MM.1S (cell line): ENCODE measurements around the gene KLF15.

ENCODE experiments used
- DNase-seq: peaks from one replicate; pipeline ENCODE4 v3.0.0-alpha.2; 2015
- H2AFZ ChIP-seq: fragments of 300-600 bp; sonication (generic); 2 replicates; pipeline ENCODE4 v1.6.0; 2016; ENCODE audit warnings: antibody characterized with exemption, low read length
- H3F3A ChIP-seq: fragments of 300-600 bp; sonication (generic); 2 replicates; pipeline ENCODE4 v1.6.1; 2016; ENCODE audit warnings: mild to moderate bottlenecking, antibody characterized with exemption, low read length, moderate library complexity, mixed read lengths; ENCODE audit not compliant: insufficient read depth
- H3K27ac ChIP-seq: fragments of 300-600 bp; sonication (generic); 2 replicates; pipeline ENCODE4 v1.5.1; 2016; ENCODE audit warnings: mild to moderate bottlenecking, low read length
- H3K27me3 ChIP-seq: fragments of 300-600 bp; sonication (generic); replicated peaks from 2 replicates; pipeline ENCODE4 v1.6.0; 2016; ENCODE audit warnings: low read length; ENCODE audit not compliant: insufficient read depth
- H3K36me3 ChIP-seq: fragments of 300-600 bp; sonication (generic); replicated peaks from 2 replicates; pipeline ENCODE4 v1.6.1; 2016; ENCODE audit warnings: mild to moderate bottlenecking, low read length, mixed read lengths; ENCODE audit not compliant: insufficient read depth
- H3K4me1 ChIP-seq: fragments of 300-600 bp; sonication (generic); 2 replicates; pipeline ENCODE4 v1.6.1; 2016; ENCODE audit warnings: low read length, mixed read lengths
- H3K4me2 ChIP-seq: fragments of 300-600 bp; sonication (generic); 2 replicates; pipeline ENCODE4 v1.6.0; 2016; ENCODE audit warnings: low read depth, low read length
- H3K4me3 ChIP-seq: fragments of 300-600 bp; sonication (generic); 2 replicates; pipeline ENCODE4 v1.5.1; 2016; ENCODE audit warnings: low read length, mixed read lengths
- H3K79me2 ChIP-seq: fragments of 300-600 bp; sonication (generic); 2 replicates; pipeline ENCODE4 v1.6.1; 2016; ENCODE audit warnings: mixed run types, low read length, mixed read lengths
- H3K9ac ChIP-seq: fragments of 300-600 bp; sonication (generic); 2 replicates; pipeline ENCODE4 v1.6.1; 2016; ENCODE audit warnings: low read length, mixed read lengths
- H3K9me2 ChIP-seq: fragments of 300-600 bp; sonication (generic); replicated peaks from 2 replicates; pipeline ENCODE4 v1.6.1; 2016; ENCODE audit warnings: mild to moderate bottlenecking, low read length, mixed read lengths; ENCODE audit not compliant: insufficient read depth
- H3K9me3 ChIP-seq: fragments of 300-600 bp; sonication (generic); replicated peaks from 2 replicates; pipeline ENCODE4 v1.6.1; 2016; ENCODE audit warnings: mild to moderate bottlenecking, low read length, mixed read lengths; ENCODE audit not compliant: insufficient read depth
- H4K20me1 ChIP-seq: fragments of 300-600 bp; sonication (generic); 2 replicates; pipeline ENCODE4 v1.6.1; 2016; ENCODE audit warnings: mild to moderate bottlenecking, low read length, moderate library complexity, mixed read lengths; ENCODE audit not compliant: insufficient read depth
- CTCF ChIP-seq: fragments of 300-600 bp; sonication (generic); IDR thresholded peaks from 2 replicates; pipeline ENCODE4 v1.5.1; 2016; ENCODE audit warnings: antibody characterized with exemption, low read length, mixed read lengths
- EZH2 ChIP-seq: fragments of 300-600 bp; sonication (generic); optimal IDR thresholded peaks from 2 replicates; pipeline ENCODE3; 2017; ENCODE audit warnings: low read depth, mild to moderate bottlenecking, antibody characterized with exemption, low read length, mixed read lengths
- EZH2phosphoT487 ChIP-seq: fragments of 300-600 bp; sonication (generic); IDR thresholded peaks from 2 replicates; pipeline ENCODE4 v1.6.1; 2018; ENCODE audit warnings: antibody characterized with exemption, low read length

KLF15 gene

DNA sequence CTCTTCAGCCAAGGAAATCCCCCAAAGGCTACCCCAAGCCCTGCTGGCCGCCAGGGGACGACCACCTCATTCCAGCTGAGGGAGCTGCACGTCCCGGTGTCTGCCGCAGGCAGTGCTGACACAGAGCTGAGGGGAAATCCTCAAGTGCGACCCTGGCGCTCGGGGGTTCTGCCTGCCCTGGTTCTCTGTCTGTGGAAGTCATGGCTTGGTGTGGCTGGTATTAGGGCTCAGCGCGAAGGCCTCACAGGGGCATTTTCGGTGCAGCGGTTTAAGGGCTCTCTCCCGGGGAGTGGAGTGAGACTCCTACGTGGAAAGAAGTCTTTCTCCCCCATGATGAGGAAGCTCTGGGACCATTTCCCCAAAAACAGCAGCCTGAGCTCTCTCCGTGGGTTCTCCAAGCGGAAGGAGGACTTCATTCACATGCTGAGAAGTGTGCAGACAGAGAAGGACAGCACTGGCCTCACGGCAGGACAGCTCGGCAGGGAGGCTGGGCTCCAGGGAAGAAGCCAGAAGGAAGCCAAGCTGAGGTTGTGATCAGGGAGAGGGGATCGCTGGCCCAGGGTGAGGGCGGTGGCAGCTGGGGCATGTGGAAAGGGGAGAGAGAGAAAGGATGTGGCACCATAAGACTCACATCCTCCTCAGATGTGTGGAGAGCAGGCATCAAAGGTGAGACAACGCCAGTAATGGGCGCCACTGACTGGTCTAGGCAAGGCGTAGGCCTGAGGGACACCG is 48.6 kb downstream of the KLF15 start:
- TF ChIP-seq CTCF, result no peak
- TF ChIP-seq EZH2phosphoT487, result no peak
- TF ChIP-seq EZH2, result no peak

DNA sequence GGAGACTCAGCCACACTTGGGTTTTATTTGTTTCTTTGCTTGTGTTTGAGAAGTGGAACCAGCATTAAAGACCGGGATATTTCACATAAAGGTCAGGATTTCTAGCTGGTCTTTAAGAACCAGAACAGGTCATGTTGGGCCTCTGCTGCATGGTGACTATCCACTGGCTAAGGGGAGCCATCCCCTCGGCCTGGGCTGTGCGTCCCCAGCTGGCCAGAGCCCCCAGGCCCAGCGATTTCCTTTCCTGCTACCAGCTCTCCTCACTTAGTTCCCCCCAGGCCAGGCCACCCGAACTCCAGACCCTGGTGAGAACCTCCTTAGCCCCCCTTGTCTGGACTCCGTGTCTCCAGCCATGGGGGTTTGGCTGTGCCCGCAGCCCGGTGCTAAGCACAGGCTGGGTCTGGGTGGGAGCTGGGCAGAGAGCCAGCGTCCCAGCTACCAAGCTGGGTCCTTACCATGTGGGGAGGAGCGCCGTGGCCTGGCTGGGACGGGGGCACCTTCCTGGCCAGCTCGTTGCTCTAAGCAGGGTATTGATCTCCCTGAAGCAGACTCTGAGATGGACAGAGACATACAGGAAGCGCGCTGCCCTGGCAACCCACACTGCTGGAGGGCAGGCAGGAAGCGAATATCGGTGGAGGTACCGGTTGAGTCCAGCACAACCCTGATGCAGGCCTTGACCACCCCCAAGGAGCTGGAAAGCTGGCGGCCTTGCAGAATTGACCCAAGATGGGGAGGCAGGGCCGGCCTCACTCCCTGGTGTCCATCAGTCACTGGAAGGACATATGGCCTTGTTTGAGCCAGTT is 49.4 kb downstream of the KLF15 start:
- H3K4me3 ChIP-seq, result no peak overlapping the region
- DNase-seq, result no peak
- no peak overlapping the region for H2AFZ ChIP-seq
- TF ChIP-seq EZH2phosphoT487 (no peak), CTCF (no peak), EZH2 (no peak)
- H3K27ac ChIP-seq, result no peak overlapping the region
- H3K4me2 ChIP-seq, result no peak overlapping the region
- no peaks in the 10 kb centered on the region for H3F3A ChIP-seq
- H3K27me3 ChIP-seq, result no peaks in the 10 kb centered on the region
- H3K9ac ChIP-seq, result no peak overlapping the region
- no peaks in the 10 kb centered on the region for H3K9me3 ChIP-seq
- H4K20me1 ChIP-seq, result no peaks in the 10 kb centered on the region
- H3K4me1 ChIP-seq, result no peaks in the 10 kb centered on the region
- H3K36me3 ChIP-seq, result no peaks in the 10 kb centered on the region
- no peaks in the 10 kb centered on the region for H3K9me2 ChIP-seq
- no peaks in the 10 kb centered on the region for H3K79me2 ChIP-seq

More for the DNA sequence above, 48.6 kb downstream of the KLF15 start:
- DNase-seq, result no peak
- Histone ChIP-seq H3K9me3 (no peaks in the 10 kb centered on the region), H3K4me3 (no peak overlapping the region), H3K79me2 (no peaks in the 10 kb centered on the region), H3K27me3 (no peaks in the 10 kb centered on the region), H3K36me3 (no peaks in the 10 kb centered on the region), H3K9me2 (no peaks in the 10 kb centered on the region), H3F3A (no peaks in the 10 kb centered on the region), H3K4me2 (no peak overlapping the region), H3K27ac (no peak overlapping the region), H2AFZ (no peak overlapping the region), H4K20me1 (no peaks in the 10 kb centered on the region), H3K4me1 (no peaks in the 10 kb centered on the region), H3K9ac (no peak overlapping the region)

DNA sequence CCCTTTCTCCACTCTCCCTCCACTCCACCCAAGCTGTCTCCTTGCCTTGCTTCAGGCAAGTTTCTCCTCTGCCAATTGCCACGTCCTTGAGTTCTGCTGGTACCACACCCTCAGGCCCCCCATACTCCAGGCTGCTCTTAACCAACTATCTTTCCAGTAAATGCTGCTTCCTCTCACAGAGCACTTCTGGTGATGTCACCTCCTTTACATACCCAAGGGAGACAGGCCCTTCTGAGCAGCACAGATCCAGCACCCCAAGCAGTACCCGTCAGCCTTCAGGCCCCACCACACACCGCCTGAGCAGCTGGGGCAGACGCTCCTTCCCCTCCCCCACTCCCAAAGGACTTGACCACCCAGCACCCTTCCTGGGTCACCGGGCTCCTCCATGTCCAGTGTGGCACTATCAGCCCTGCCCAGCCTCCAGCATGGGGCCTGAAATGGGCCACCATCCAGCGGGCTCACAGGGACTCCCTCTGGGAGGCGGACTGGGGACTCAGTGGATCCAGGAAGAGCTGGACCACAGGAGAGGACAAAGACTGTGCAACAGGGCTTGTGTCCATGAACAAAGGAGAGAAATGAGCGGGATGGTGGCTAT is 50.2 kb downstream of the KLF15 start:
- no peaks in the 10 kb centered on the region for H3K79me2 ChIP-seq
- no peaks in the 10 kb centered on the region for H3K9me3 ChIP-seq
- H4K20me1 ChIP-seq, result no peaks in the 10 kb centered on the region
- DNase-seq, result no peak
- no peak overlapping the region for H2AFZ ChIP-seq
- H3K27me3 ChIP-seq, result no peaks in the 10 kb centered on the region
- H3K4me3 ChIP-seq, result no peak overlapping the region
- no peaks in the 10 kb centered on the region for H3K9me2 ChIP-seq
- TF ChIP-seq EZH2phosphoT487 (no peak), EZH2 (no peak), CTCF (no peak)
- no peak overlapping the region for H3K9ac ChIP-seq
- H3K4me1 ChIP-seq, result no peaks in the 10 kb centered on the region
- H3K27ac ChIP-seq, result no peak overlapping the region
- no peaks in the 10 kb centered on the region for H3K36me3 ChIP-seq
- no peak overlapping the region for H3K4me2 ChIP-seq
- H3F3A ChIP-seq, result no peaks in the 10 kb centered on the region
